Measurements from ENCODE around the gene RCSD1.

DNA sequence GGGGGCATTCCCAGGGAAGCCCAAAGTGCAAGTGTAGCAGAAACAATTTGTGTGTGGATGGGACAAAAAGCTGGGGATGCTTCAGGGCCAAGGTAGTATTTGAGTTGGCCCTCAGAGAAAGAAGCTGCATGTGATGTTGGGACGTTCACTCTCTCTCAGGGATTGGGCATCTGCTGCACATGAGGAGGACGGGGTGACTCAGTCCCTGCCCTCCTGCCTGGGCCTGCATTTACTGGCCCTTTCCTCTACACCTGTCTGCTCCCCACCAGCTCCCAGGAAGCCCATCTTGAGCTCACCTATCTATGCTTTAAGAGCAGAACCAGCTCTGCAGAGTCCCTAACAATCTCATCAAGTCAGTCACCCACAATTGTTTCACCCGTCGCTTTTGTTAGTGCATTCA lies 68.3 kb downstream of the RCSD1 start:
- TF ChIP-seq CTCF (IDR thresholded peaks at IDR 0.05; ENCODE audit: borderline replicate concordance, extremely low read depth, low read length, poor library complexity, severe bottlenecking) (no peak), EZH2 (IDR thresholded peaks at IDR 0.05; ENCODE audit: borderline replicate concordance, low read depth, low read length, severe bottlenecking) (no peak)
